Measurements from ENCODE around the gene SEMA4A. TPM values are rescaled to one million over a fixed set of nuclear protein-coding genes. Genes with fewer than 3 reads are reported as not detected.

The SEMA4A gene
- total RNA-seq, 6 experiments from 2014 or later: 0.71 to 1.1 (median 0.83) TPM

- no peak overlapping the region for H3K4me3 Mint-ChIP-seq
- H3K27me3 Mint-ChIP-seq (ENCODE audit: insufficient read depth): no peaks in the 10 kb centered on the region
- no peaks in the 10 kb centered on the region for H3K36me3 Mint-ChIP-seq (ENCODE audit: low read depth)
- H3K9me3 Mint-ChIP-seq: no peaks in the 10 kb centered on the region
- no peak for DNase-seq
- no peak overlapping the region for H3K27ac Mint-ChIP-seq
- TF ChIP-seq CTCF (IDR thresholded peaks at IDR 0.05): no peak
- peaks cover 24% of the 10 kb centered on the region for H3K4me1 Mint-ChIP-seq (ENCODE audit: low read depth)
Measured at GRCh38 chr1:156163712-156164111, 10.3 kb downstream of the SEMA4A start.

GRCh38 chr1:156164125-156164831 is 10.9 kb downstream of the SEMA4A start:
- peaks cover 24% of the 10 kb centered on the region for H3K4me1 Mint-ChIP-seq (ENCODE audit: low read depth)
- no peak for DNase-seq
- no peak for TF ChIP-seq CTCF (IDR thresholded peaks at IDR 0.05)
- no peak overlapping the region for H3K27ac Mint-ChIP-seq
- H3K4me3 Mint-ChIP-seq: no peak overlapping the region
- no peaks in the 10 kb centered on the region for H3K9me3 Mint-ChIP-seq
- no peaks in the 10 kb centered on the region for H3K36me3 Mint-ChIP-seq (ENCODE audit: low read depth)
- no peaks in the 10 kb centered on the region for H3K27me3 Mint-ChIP-seq (ENCODE audit: insufficient read depth)

- no peak for DNase-seq
- H3K27me3 Mint-ChIP-seq (ENCODE audit: insufficient read depth): no peaks in the 10 kb centered on the region
- no peak overlapping the region for H3K4me3 Mint-ChIP-seq
- TF ChIP-seq CTCF (IDR thresholded peaks at IDR 0.05): no peak
- no peak overlapping the region for H3K27ac Mint-ChIP-seq
- H3K9me3 Mint-ChIP-seq: no peaks in the 10 kb centered on the region
- peaks cover 20% of the 10 kb centered on the region for H3K4me1 Mint-ChIP-seq (ENCODE audit: low read depth)
- H3K36me3 Mint-ChIP-seq (ENCODE audit: low read depth): no peaks in the 10 kb centered on the region
Measured at GRCh38 chr1:156165083-156165482, 11.7 kb downstream of the SEMA4A start.

- Mint-ChIP-seq H3K27ac (no peak overlapping the region), H3K36me3 (ENCODE audit: low read depth) (no peaks in the 10 kb centered on the region), H3K4me3 (no peak overlapping the region), H3K27me3 (ENCODE audit: insufficient read depth) (no peaks in the 10 kb centered on the region), H3K4me1 (ENCODE audit: low read depth) (peaks cover 4% of the 10 kb centered on the region; the same call in 1 of the 2 replicates), H3K9me3 (no peaks in the 10 kb centered on the region)
- TF ChIP-seq CTCF (IDR thresholded peaks at IDR 0.05): no peak
- DNase-seq: no peak
Measured at GRCh38 chr1:156167536-156167935, 14.2 kb downstream of the SEMA4A start.

- TF ChIP-seq CTCF (IDR thresholded peaks at IDR 0.05): peak; percentile 45
- no peak for DNase-seq
- Mint-ChIP-seq H3K36me3 (ENCODE audit: low read depth) (no peaks in the 10 kb centered on the region), H3K27ac (no peak overlapping the region), H3K4me1 (ENCODE audit: low read depth) (no peaks in the 10 kb centered on the region), H3K27me3 (ENCODE audit: insufficient read depth) (peaks cover 6% of the 10 kb centered on the region), H3K4me3 (no peak overlapping the region), H3K9me3 (no peaks in the 10 kb centered on the region)
Measured at GRCh38 chr1:156172696-156173470, 19.5 kb downstream of the SEMA4A start.
